ENCODE data around the gene COX20. TPM values are rescaled to one million over a fixed set of nuclear protein-coding genes. Genes with fewer than 3 reads are reported as not detected.

The COX20 gene
- polyA plus RNA-seq, 3 donors: 15.8 to 21.6 (median 17.9) TPM

DNA sequence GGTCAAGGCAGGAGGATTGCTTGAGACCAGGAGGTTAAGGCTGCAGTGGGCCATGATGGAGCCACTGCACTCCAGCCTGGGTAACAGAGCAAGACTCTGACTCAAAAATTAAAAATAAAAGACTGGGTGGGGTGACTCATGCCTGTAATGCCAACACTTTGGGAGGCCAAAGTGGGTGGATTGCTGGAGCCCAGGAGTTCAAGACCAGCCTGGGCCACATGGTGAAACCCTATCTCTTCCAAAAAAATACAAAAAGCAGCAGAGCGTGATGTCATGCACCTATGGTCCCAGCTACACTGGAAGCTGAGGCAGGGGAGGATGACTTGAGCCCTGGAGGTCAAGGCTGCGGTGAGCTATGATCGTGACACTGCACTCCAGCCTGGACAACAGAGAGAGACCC is 44.4 kb upstream of the COX20 start:
- intact Hi-C loops (cut with micrococcal nuclease): no loop called here
- no peak for TF ChIP-seq CTCF (IDR thresholded peaks at IDR 0.05)

GRCh38 chr1:244792188-244792850 is 43.1 kb upstream of the COX20 start:
- H3K36me3 Mint-ChIP-seq: no peaks in the 10 kb centered on the region
- intact Hi-C loops (cut with micrococcal nuclease): no loop called here

More for the DNA sequence above, 44.4 kb upstream of the COX20 start:
- Histone ChIP-seq H3K4me1 (ENCODE audit: control insufficient read depth in 1 of 2, insufficient read depth in 2 of 2, low read length in 2 of 2) (no peaks in the 10 kb centered on the region), H3K27me3 (ENCODE audit: control insufficient read depth in 2 of 2, insufficient read depth in 2 of 2, low read length in 2 of 2) (no peaks in the 10 kb centered on the region), H3K36me3 (replicated peaks in 1 of 2; ENCODE audit: control insufficient read depth in 1 of 2, insufficient read depth in 2 of 2, low read length in 2 of 2) (no peaks in the 10 kb centered on the region), H3K79me2 (ENCODE audit: insufficient read depth, low read length) (no peaks in the 10 kb centered on the region), H2AFZ (ENCODE audit: insufficient read depth, low read depth, low read length, poor library complexity, severe bottlenecking) (no peak overlapping the region), H3K4me3 (replicated peaks in 1 of 3; ENCODE audit: low read depth in 2 of 3, low read length in 3 of 3) (no peak overlapping the region), H3K9ac (ENCODE audit: insufficient read depth, low read length, poor library complexity, severe bottlenecking) (no peak overlapping the region), H4K20me1 (ENCODE audit: insufficient read depth, low read length) (no peaks in the 10 kb centered on the region), H3K27ac (ENCODE audit: low read depth in 1 of 2, low read length in 2 of 2) (no peak overlapping the region), H3K4me2 (replicated peaks; ENCODE audit: extremely low read depth, low read length, poor library complexity, severe bottlenecking) (no peak overlapping the region), H3K9me3 (replicated peaks in 1 of 2; ENCODE audit: control insufficient read depth in 1 of 2, insufficient read depth in 1 of 2, low read length in 2 of 2) (no peaks in the 10 kb centered on the region)
- no peak for DNase-seq
- WGBS (ENCODE audit: insufficient coverage): 100% methylated on average over 1 of the region's 3 CpGs
- Mint-ChIP-seq H3K9me3 (peaks cover 0 to 3% (median 0%) of the 10 kb centered on the region in 7 donors), H3K4me3 (no peak overlapping the region), H3K4me1 (no peaks in the 10 kb centered on the region), H3K27ac (no peak overlapping the region), H3K36me3 (no peaks in the 10 kb centered on the region), H3K27me3 (ENCODE audit: low read depth in 3 of 3) (peaks cover 2 to 5% (median 2%) of the 10 kb centered on the region in 3 donors)

More at GRCh38 chr1:244792188-244792850, 43.1 kb upstream of the COX20 start:
- no peaks in the 10 kb centered on the region for H3K36me3 ChIP-seq (replicated peaks in 1 of 2; ENCODE audit: control insufficient read depth in 1 of 2, insufficient read depth in 2 of 2, low read length in 2 of 2)
- H3K27me3 ChIP-seq (ENCODE audit: control insufficient read depth in 2 of 2, insufficient read depth in 2 of 2, low read length in 2 of 2): no peaks in the 10 kb centered on the region
- no peak overlapping the region for H3K4me3 Mint-ChIP-seq
- H2AFZ ChIP-seq (ENCODE audit: insufficient read depth, low read depth, low read length, poor library complexity, severe bottlenecking): no peak overlapping the region
- H3K27ac Mint-ChIP-seq: no peak overlapping the region
- H3K27me3 Mint-ChIP-seq (ENCODE audit: low read depth in 3 of 3): peaks cover 2 to 5% (median 2%) of the 10 kb centered on the region in 3 donors
- DNase-seq: no peak
- H3K9me3 ChIP-seq (replicated peaks in 1 of 2; ENCODE audit: control insufficient read depth in 1 of 2, insufficient read depth in 1 of 2, low read length in 2 of 2): no peaks in the 10 kb centered on the region
- H3K4me2 ChIP-seq (replicated peaks; ENCODE audit: extremely low read depth, low read length, poor library complexity, severe bottlenecking): no peak overlapping the region
- no peaks in the 10 kb centered on the region for H4K20me1 ChIP-seq (ENCODE audit: insufficient read depth, low read length)
- no peak overlapping the region for H3K9ac ChIP-seq (ENCODE audit: insufficient read depth, low read length, poor library complexity, severe bottlenecking)
- no peak for TF ChIP-seq CTCF (IDR thresholded peaks at IDR 0.05)
- no peaks in the 10 kb centered on the region for H3K4me1 ChIP-seq (ENCODE audit: control insufficient read depth in 1 of 2, insufficient read depth in 2 of 2, low read length in 2 of 2)
- WGBS (ENCODE audit: insufficient coverage): no CpG with 5 or more reads among the region's 5 CpGs
- peaks cover 0 to 3% (median 0%) of the 10 kb centered on the region in 7 donors for H3K9me3 Mint-ChIP-seq
- H3K4me1 Mint-ChIP-seq: no peaks in the 10 kb centered on the region
- H3K27ac ChIP-seq (ENCODE audit: low read depth in 1 of 2, low read length in 2 of 2): no peak overlapping the region
- H3K79me2 ChIP-seq (ENCODE audit: insufficient read depth, low read length): no peaks in the 10 kb centered on the region
- H3K4me3 ChIP-seq (replicated peaks in 1 of 3; ENCODE audit: low read depth in 2 of 3, low read length in 3 of 3): no peak overlapping the region
